IPS-15b (cell line): Measurements from ENCODE around the gene SIK3.
"Not testable (repeated sequence)": the region's sequence is repeated elsewhere in the genome, so short reads cannot be mapped to it uniquely, and the experiment has no call there.

Experiments
- H3K27me3 ChIP-seq: one replicate; pipeline ENCODE4 v1.6.1; 2013; ENCODE audit warnings: low read length; ENCODE audit not compliant: control insufficient read depth, insufficient read depth
- H3K36me3 ChIP-seq: one replicate; pipeline ENCODE4 v1.6.1; 2013; ENCODE audit warnings: low read length; ENCODE audit not compliant: control insufficient read depth, insufficient read depth
- H3K4me1 ChIP-seq: one replicate; pipeline ENCODE4 v1.6.1; 2013; ENCODE audit warnings: mild to moderate bottlenecking, low read length; ENCODE audit not compliant: control insufficient read depth, insufficient read depth
- H3K4me3 ChIP-seq: one replicate; pipeline ENCODE4 v1.5.1; 2013; ENCODE audit warnings: low read depth, low read length
- H3K9ac ChIP-seq: one replicate; pipeline ENCODE4 v1.6.1; 2013; ENCODE audit warnings: low read depth, mild to moderate bottlenecking, low read length
- H3K9me3 ChIP-seq: one replicate; pipeline ENCODE4 v1.6.1; 2013; ENCODE audit warnings: mild to moderate bottlenecking, low read length; ENCODE audit not compliant: control insufficient read depth, insufficient read depth

Gene SIK3

DNA sequence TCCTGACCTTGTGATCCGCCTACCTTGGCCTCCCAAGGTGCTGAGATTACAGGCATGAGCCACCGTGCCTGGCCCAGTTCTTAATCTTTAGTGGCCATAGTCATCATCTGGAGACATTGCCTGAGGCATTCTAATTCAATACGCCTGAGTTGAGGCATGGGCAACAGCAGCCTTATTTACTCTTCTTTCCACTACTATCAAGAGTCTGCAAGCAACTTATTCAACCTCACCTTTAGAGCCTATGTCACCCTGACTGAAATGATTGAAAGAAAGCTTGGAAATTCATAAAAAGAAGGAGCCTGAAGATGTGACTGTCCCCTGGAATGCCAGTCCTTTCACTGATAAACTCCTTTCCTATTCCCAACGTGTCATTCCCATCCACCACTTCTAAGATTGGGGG, 30.1 kb upstream of the SIK3 start:
- H3K4me3 ChIP-seq, result no peak overlapping the region
- H3K9me3 ChIP-seq, result no peaks in the 10 kb centered on the region
- H3K9ac ChIP-seq, result no peak overlapping the region
- no peaks in the 10 kb centered on the region for H3K4me1 ChIP-seq
- H3K27me3 ChIP-seq, result no peaks in the 10 kb centered on the region
- no peaks in the 10 kb centered on the region for H3K36me3 ChIP-seq

DNA sequence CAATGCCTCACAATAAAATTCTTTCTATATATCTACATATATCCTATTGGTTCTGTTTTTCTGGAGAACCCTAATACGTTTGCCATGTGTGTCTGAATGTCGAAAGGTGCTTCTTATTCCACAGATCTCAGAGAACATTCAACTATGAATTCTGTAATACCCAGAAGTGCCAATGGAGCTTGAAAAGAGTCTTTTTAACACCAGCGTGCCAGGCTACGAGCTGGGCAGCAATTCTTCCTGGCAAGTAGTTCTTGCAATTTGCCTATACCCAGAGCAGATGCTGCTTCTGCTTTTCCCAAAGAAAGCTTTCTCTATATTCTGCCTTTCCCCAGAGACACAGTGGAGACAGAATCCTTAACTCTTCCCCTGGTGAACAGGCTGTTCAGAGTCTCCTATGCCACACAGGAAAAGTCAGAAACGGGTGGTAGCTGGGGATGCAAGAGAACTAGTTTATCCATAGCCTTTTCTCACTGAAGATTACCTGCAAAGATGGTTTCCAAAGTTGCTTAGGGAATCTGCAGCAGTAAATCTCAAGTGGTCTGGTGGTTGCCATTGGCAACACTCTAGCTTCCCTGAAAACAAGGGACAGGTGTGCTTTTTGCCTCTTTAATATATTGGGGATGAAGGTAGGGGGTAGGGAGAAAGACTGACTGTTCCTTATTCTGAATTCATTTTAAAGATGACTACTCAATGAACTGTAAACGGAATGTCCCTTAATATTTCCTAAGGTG, 29.1 kb upstream of the SIK3 start:
- Histone ChIP-seq H3K4me1 (no peaks in the 10 kb centered on the region), H3K9me3 (no peaks in the 10 kb centered on the region), H3K27me3 (no peaks in the 10 kb centered on the region), H3K4me3 (no peak overlapping the region), H3K36me3 (no peaks in the 10 kb centered on the region), H3K9ac (no peak overlapping the region)

DNA sequence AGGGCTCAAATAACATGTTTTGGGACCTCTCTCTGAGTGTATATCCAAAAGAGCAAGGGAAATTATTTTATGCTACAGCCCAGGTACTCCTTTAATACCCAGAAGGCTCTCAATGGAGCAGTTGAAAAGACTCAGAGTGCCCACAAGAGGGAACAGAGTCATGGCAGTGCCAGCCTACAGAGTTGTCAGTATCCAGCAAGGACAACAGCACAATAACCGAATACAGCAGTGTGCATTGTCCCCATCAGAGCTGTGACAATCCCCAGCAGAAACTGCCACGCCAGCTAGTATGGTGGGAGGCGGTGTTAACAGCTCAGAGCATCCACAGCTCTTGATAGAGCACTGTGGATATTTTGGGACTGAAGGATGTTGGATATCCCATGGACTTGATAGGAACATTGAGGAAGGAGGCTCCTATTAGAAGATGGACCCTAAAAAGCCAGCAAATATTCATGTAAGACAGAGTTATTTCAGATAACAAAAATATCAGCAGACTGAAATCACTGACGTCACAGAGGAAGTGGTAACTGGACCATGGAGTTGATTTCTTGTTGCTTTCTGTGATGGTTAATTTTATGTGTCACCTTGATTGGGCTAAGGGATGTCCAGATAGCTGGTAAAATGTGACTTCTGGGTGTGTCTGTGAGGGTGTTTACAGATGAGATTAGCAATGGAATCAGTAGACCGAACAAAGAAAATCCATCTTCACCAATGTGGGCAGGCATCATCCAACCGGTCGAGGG, 28.2 kb upstream of the SIK3 start:
- Histone ChIP-seq H3K4me3 (no peak overlapping the region), H3K9me3 (no peaks in the 10 kb centered on the region), H3K27me3 (no peaks in the 10 kb centered on the region), H3K36me3 (no peaks in the 10 kb centered on the region), H3K9ac (no peak overlapping the region), H3K4me1 (no peaks in the 10 kb centered on the region)

DNA sequence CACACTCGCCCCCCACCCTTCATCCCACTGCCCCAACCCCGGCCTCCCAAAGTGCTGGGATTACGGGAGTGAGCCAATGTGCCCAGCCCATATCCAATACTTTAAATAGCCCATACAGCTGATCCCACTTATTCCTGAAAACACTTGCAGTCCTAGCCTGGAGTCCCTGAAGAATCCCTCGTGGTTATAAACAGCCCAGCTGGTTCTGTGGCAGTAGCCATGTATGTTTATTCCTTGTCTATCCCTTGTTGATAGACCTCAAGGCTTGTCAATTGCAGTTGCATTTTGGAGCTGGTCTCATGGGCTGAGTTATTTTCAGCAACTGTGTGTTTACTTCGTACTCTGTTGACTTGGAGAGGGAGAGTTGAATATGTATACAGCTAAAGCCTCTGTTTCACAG, 24.3 kb upstream of the SIK3 start:
- H3K27me3 ChIP-seq, result no peaks in the 10 kb centered on the region
- H3K4me3 ChIP-seq, result no peak overlapping the region
- no peaks in the 10 kb centered on the region for H3K9me3 ChIP-seq
- H3K4me1 ChIP-seq, result no peaks in the 10 kb centered on the region
- H3K9ac ChIP-seq, result no peak overlapping the region
- no peaks in the 10 kb centered on the region for H3K36me3 ChIP-seq

GRCh38 chr11:117121176-117121575, 22.9 kb upstream of the SIK3 start:
- no peak overlapping the region for H3K9ac ChIP-seq
- H3K4me3 ChIP-seq, result no peak overlapping the region
- H3K36me3 ChIP-seq, result no peaks in the 10 kb centered on the region
- no peaks in the 10 kb centered on the region for H3K4me1 ChIP-seq
- no peaks in the 10 kb centered on the region for H3K27me3 ChIP-seq
- H3K9me3 ChIP-seq, result no peaks in the 10 kb centered on the region

DNA sequence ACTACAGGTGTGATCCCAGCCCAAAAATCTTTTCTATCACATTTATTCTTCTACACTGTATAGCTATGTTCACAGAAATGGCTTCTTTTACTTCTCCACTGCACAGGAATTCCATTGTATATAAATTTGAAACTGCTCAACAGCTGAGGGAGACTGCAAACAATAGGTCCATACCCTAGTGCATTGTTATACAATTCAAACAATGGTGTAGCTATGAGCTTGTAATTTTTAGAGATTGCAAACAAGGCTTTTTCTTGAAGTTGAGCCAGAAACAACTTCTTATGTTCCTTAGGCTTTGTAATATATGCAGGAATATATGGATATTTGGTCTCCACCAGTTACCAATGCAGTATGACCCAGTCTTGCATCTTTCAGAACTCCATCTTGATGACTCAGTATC, 19.5 kb upstream of the SIK3 start:
- Histone ChIP-seq H3K27me3 (no peaks in the 10 kb centered on the region), H3K9ac (no peak overlapping the region), H3K36me3 (no peaks in the 10 kb centered on the region), H3K9me3 (no peaks in the 10 kb centered on the region), H3K4me1 (no peaks in the 10 kb centered on the region), H3K4me3 (no peak overlapping the region)

DNA sequence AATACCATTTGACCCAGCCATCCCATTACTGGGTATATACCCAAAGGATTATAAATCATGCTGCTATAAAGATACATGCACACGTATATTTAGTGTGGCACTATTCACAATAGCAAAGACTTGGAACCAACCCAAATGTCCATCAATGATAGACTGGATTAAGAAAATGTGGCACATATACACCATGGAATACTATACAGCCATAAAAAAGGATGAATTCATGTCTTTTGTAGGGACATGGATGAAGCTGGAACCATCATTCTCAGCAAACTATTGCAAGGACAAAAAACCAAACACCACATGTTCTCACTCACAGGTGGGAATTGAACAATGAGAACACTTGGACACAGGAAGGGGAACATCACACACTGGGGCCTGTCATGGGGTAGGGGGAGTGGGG, 14.7 kb upstream of the SIK3 start:
- H3K9me3 ChIP-seq, H3K27me3 ChIP-seq, H3K4me3 ChIP-seq, H3K36me3 ChIP-seq, H3K4me1 ChIP-seq, H3K9ac ChIP-seq: not testable (repeated sequence)

- H3K9me3 ChIP-seq, H3K9ac ChIP-seq: not testable (repeated sequence)
Measured at GRCh38 chr11:117112497-117112896, 14.3 kb upstream of the SIK3 start.

DNA sequence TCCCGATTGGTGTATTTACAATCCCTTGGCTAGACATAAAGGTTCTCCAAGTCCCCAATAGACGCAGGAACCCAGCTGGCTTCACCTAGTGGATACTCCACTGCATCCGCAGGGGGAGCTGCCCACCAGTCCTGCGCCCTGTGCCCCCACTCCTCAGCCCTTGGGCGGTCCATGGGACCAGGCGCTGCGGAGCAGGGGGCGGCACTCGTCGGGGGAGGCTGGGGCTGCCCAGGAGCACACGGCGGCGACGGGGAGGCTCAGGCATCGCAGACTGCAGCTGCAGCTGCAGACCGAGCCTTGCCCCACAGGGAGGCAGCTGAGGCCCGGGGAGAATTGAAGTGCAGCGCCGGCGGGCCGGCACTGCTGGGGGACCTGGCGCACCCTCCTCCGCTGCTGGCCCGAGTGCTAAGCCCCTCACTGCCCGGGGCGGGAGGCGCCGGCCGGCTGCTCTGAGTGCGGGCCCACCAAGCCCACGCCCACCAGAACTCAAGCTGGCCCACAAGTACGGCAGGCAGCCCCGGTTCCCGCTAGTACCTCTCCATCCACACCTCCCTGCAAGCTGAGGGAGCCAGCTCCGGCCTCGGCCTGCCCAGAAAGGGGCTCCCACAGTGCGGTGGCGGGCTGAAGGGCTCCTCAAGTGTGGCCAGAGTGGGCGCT, 12.2 kb upstream of the SIK3 start:
- H3K27me3 ChIP-seq, result no peaks in the 10 kb centered on the region

More at GRCh38 chr11:117112497-117112896, 14.3 kb upstream of the SIK3 start:
- H3K36me3 ChIP-seq, H3K4me3 ChIP-seq, H3K27me3 ChIP-seq, H3K4me1 ChIP-seq: not testable (repeated sequence)

GRCh38 chr11:117107701-117108590, 9.7 kb upstream of the SIK3 start:
- Histone ChIP-seq H3K27me3 (no peaks in the 10 kb centered on the region), H3K36me3 (no peaks in the 10 kb centered on the region), H3K4me3 (no peak overlapping the region), H3K9me3 (no peaks in the 10 kb centered on the region), H3K4me1 (no peaks in the 10 kb centered on the region), H3K9ac (no peak overlapping the region)

More for the DNA sequence above, 12.2 kb upstream of the SIK3 start:
- no peaks in the 10 kb centered on the region for H3K9me3 ChIP-seq
- H3K4me1 ChIP-seq, result no peaks in the 10 kb centered on the region
- H3K9ac ChIP-seq, result no peak overlapping the region
- no peaks in the 10 kb centered on the region for H3K36me3 ChIP-seq
- no peak overlapping the region for H3K4me3 ChIP-seq

GRCh38 chr11:117100556-117100955, 2.3 kb upstream of the SIK3 start:
- no peaks in the 10 kb centered on the region for H3K9me3 ChIP-seq
- H3K9ac ChIP-seq, result no peak overlapping the region
- H3K4me3 ChIP-seq, result no peak overlapping the region
- H3K36me3 ChIP-seq, result no peaks in the 10 kb centered on the region
- H3K4me1 ChIP-seq, result peaks cover 10% of the 10 kb centered on the region
- H3K27me3 ChIP-seq, result no peaks in the 10 kb centered on the region
